ENCODE measurements around the gene TBC1D9.

DNA sequence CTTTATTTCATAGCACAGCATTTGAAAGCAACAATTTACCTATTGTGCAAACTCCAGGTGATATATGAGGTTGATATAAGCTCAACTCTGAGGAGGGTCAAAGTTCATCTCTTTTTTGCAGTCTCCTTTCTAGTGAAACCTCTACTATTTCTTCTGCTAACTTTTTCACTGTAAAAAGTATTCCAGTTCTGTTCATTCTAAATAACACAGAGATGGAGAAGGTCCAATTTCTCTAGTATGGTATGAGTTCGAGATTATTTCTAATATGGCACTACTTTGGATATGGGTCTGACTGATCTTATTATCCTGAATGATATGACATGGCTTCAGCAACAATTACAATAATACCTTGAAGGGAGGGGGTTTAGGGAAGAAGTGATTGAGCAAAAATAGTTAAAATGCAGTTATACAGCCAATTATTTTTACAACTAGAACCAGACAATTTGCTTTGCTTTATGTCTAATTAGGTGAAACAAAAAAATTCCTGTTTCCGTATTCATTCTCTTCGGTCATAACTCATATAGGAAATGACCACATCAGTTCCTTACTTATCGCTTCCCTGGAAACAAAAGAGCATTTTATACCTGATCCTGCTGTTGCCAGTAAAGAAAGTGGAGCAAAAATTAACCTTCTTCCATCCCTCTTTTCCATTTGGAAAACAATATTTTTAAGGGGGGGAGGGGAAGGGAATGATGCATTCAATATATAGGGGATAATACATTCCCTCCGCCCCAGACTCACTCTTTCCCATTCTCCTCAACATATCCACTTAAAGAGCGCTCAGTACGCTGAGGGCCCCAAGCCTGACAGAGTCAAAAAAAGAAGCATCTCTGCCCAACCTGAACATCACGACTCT, 1.0 kb downstream of the TBC1D9 start:
- TF ChIP-seq ZBTB1 (tag by site-specific recombination; IDR thresholded peaks at IDR 0.05) (no peak), ZNF140 (tag by site-specific recombination; IDR thresholded peaks at IDR 0.05) (no peak), REST (tag by site-specific recombination; IDR thresholded peaks at IDR 0.05) (no peak), ZNF350 (tag by site-specific recombination; IDR thresholded peaks at IDR 0.05) (no peak), TRIM28 (IDR thresholded peaks at IDR 0.05; ENCODE audit: borderline replicate concordance, low read length) (no peak), SP7 (tag by site-specific recombination; IDR thresholded peaks at IDR 0.05) (no peak), ZNF121 (tag by site-specific recombination; IDR thresholded peaks at IDR 0.05) (no peak), ZNF174 (tag by site-specific recombination; IDR thresholded peaks at IDR 0.05) (no peak), SETDB1 (IDR thresholded peaks at IDR 0.05; ENCODE audit: insufficient read length, low read length) (no peak), ZNF610 (tag by site-specific recombination; IDR thresholded peaks at IDR 0.05; ENCODE audit: borderline replicate concordance) (no peak), SCRT1 (tag by site-specific recombination; IDR thresholded peaks at IDR 0.05; ENCODE audit: borderline replicate concordance) (no peak), ZEB2 (tag by site-specific recombination; IDR thresholded peaks at IDR 0.05) (no peak)
- TF ChIP-seq, protein P1, sequence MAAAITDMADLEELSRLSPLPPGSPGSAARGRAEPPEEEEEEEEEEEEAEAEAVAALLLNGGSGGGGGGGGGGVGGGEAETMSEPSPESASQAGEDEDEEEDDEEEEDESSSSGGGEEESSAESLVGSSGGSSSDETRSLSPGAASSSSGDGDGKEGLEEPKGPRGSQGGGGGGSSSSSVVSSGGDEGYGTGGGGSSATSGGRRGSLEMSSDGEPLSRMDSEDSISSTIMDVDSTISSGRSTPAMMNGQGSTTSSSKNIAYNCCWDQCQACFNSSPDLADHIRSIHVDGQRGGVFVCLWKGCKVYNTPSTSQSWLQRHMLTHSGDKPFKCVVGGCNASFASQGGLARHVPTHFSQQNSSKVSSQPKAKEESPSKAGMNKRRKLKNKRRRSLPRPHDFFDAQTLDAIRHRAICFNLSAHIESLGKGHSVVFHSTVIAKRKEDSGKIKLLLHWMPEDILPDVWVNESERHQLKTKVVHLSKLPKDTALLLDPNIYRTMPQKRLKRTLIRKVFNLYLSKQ (tag by site-specific recombination; IDR thresholded peaks at IDR 0.05; ENCODE audit: borderline replicate concordance), result no peak

All from HEK293 (cell line).